Sigmoid colon (tissue), 7 donors: ENCODE measurements around the gene NPFFR1. TPM values are rescaled to one million over a fixed set of nuclear protein-coding genes. Genes with fewer than 3 reads are reported as not detected.
A peak's percentile ranks its signal among the peaks of the same experiment; 100 is the strongest.

Experiments
- DNase-seq: peaks from one replicate; pipeline ENCODE4 v3.0.0-alpha.2; 2019
- H3K27ac ChIP-seq, 4 donors: fragments of 200-600 bp; sonication (generic); one replicate each; pipeline ENCODE4 v1.5.1; 2016 to 2019; ENCODE audit warnings: mild to moderate bottlenecking in 1 of 4
- H3K27me3 ChIP-seq, 3 donors: fragments of 200-600 bp; sonication (generic); one replicate each; pipeline ENCODE4 v1.5.1; 2019; ENCODE audit warnings: mild to moderate bottlenecking in 1 of 3
- H3K36me3 ChIP-seq, 4 donors: fragments of 200-600 bp; sonication (generic); one replicate each; pipeline ENCODE4 v1.5.1; 2016 to 2019
- H3K4me1 ChIP-seq, 4 donors: fragments of 200-600 bp; sonication (generic); one replicate each; pipeline ENCODE4 v1.5.1; 2017 to 2019
- H3K4me3 ChIP-seq, 4 donors: fragments of 200-600 bp; sonication (generic); one replicate each; pipeline ENCODE4 v1.5.1; 2017 to 2019; ENCODE audit warnings: mild to moderate bottlenecking in 2 of 4, moderate library complexity in 1 of 4
- H3K9me3 ChIP-seq, 4 donors: fragments of 200-600 bp in 3 of 4; sonication (generic) in 3 of 4; one replicate each; pipeline versions ENCODE4 v1.5.1 to v1.6.1; 2013 to 2019
- EP300 ChIP-seq, 4 donors: sonication (generic); formaldehyde crosslinking; IDR thresholded peaks; one replicate each; pipeline ENCODE4 v1.6.1; 2017; ENCODE audit warnings: antibody characterized with exemption in 4 of 4
- POLR2A ChIP-seq, 2 donors: fragments of 450-650 bp; IDR thresholded peaks; one replicate each; pipeline ENCODE4 v1.6.1; 2016; ENCODE audit warnings: antibody characterized with exemption in 2 of 2, mild to moderate bottlenecking in 2 of 2, moderate library complexity in 2 of 2
- POLR2AphosphoS5 ChIP-seq, 4 donors: sonication (generic); formaldehyde crosslinking; IDR thresholded peaks; one replicate each; pipeline ENCODE4 v1.6.1; 2017; ENCODE audit warnings: antibody characterized with exemption in 4 of 4
- WGBS, 2 donors: extraction: QIAGEN DNeasy Blood & Tissue Kit; methylation state at CpG; one replicate each; pipeline ENCODE4 v1.1.7; 2013; 5-methylcytosine and 5-hydroxymethylcytosine counted together
- intact Hi-C: fragments of 100-400 bp; cut with DNase I; formaldehyde crosslinking; loops from one replicate; pipeline ENCODE4 v1.15.1; 2023
- polyA plus RNA-seq, 3 donors: library from polyadenylated mRNA; stranded (reverse); fragments of 200-250 nt; gene quantifications; one replicate each; pipeline ENCODE4 v1.2.3, GENCODE V29; 2013
- total RNA-seq, 4 donors: library from RNA; depleted of rRNA; stranded (reverse); fragments of >200 nt; gene quantifications; one replicate each; pipeline ENCODE4 v1.1.0, GENCODE V29; 2016
- TF ChIP-seq, protein P1 (sequence below), 4 experiments: fragments of 450-650 bp in 3 of 4; fragments of 200-600 bp in 1 of 4; IDR thresholded peaks; one replicate each; pipeline ENCODE4 v1.5.1; 2016 to 2019; ENCODE audit warnings: antibody characterized with exemption in 4 of 4, mild to moderate bottlenecking in 3 of 4, moderate library complexity in 2 of 4
- donor health status: healthy with polysubstance abuse.
- donor health status: Bipolar disorder and iron deficiency.
- donor health status: healthy.

Gene NPFFR1
- total and polyA plus RNA-seq, 7 donors = under 0.01 to 0.44 (median under 0.01) TPM; not detected in 4

GRCh38 chr10:70269741-70270140 is 14.1 kb downstream of the NPFFR1 start:
- Histone ChIP-seq H3K4me3 (no peak overlapping the region), H3K9me3 (no peaks in the 10 kb centered on the region), H3K27me3 (peaks cover 0 to 3% (median 0%) of the 10 kb centered on the region in 3 donors), H3K4me1 (peaks cover 0 to 5% (median 0%) of the 10 kb centered on the region in 4 donors), H3K36me3 (no peaks in the 10 kb centered on the region), H3K27ac (no peak overlapping the region)
- 97 to 99% methylated on average over 3 of the region's 3 CpGs for WGBS, 2 donors
- no peak for DNase-seq
- TF ChIP-seq POLR2AphosphoS5 (IDR thresholded peaks at IDR 0.05) (no peak), POLR2A (IDR thresholded peaks at IDR 0.05) (no peak), EP300 (IDR thresholded peaks at IDR 0.05) (no peak)
- TF ChIP-seq, protein P1, sequence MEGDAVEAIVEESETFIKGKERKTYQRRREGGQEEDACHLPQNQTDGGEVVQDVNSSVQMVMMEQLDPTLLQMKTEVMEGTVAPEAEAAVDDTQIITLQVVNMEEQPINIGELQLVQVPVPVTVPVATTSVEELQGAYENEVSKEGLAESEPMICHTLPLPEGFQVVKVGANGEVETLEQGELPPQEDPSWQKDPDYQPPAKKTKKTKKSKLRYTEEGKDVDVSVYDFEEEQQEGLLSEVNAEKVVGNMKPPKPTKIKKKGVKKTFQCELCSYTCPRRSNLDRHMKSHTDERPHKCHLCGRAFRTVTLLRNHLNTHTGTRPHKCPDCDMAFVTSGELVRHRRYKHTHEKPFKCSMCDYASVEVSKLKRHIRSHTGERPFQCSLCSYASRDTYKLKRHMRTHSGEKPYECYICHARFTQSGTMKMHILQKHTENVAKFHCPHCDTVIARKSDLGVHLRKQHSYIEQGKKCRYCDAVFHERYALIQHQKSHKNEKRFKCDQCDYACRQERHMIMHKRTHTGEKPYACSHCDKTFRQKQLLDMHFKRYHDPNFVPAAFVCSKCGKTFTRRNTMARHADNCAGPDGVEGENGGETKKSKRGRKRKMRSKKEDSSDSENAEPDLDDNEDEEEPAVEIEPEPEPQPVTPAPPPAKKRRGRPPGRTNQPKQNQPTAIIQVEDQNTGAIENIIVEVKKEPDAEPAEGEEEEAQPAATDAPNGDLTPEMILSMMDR (IDR thresholded peaks at IDR 0.05) = no peak
- intact Hi-C loops = no loop called here

DNA sequence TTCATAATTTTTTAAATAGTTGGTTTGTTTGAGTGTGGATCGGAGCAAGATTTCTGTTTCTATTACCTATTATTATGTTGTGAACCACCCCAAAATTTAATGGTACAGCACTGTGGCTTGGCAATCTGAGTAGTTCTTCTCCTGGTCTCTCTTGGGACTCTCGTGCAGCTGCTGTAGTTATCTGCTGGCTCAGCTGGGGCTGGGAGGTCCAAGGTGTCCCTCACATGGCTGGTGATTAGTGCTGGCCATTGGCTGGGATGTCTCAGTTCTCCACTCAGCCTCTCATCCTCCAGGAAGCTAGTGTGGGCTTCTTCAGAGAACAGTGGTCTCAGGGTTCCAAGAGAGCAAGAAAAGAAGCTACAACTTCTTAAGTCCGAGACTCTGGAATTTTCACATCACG is 15.4 kb downstream of the NPFFR1 start:
- peaks cover 0 to 5% (median 0%) of the 10 kb centered on the region in 4 donors for H3K4me1 ChIP-seq
- H3K4me3 ChIP-seq = no peak overlapping the region
- H3K27me3 ChIP-seq = peaks cover 0 to 3% (median 0%) of the 10 kb centered on the region in 3 donors
- TF ChIP-seq POLR2AphosphoS5 (IDR thresholded peaks at IDR 0.05) = no peak
- TF ChIP-seq, protein P1 (IDR thresholded peaks at IDR 0.05) = no peak
- no peak for TF ChIP-seq EP300 (IDR thresholded peaks at IDR 0.05)
- no peak for TF ChIP-seq POLR2A (IDR thresholded peaks at IDR 0.05)
- DNase-seq = no peak
- H3K27ac ChIP-seq = no peak overlapping the region
- H3K36me3 ChIP-seq = no peaks in the 10 kb centered on the region
- WGBS, 2 donors = 92 to 93% methylated on average over 4 of the region's 4 CpGs
- intact Hi-C loops = no loop called here
- H3K9me3 ChIP-seq = no peaks in the 10 kb centered on the region

GRCh38 chr10:70267161-70267933 is 16.5 kb downstream of the NPFFR1 start:
- no peaks in the 10 kb centered on the region for H3K36me3 ChIP-seq
- H3K9me3 ChIP-seq = no peaks in the 10 kb centered on the region
- peaks cover 0 to 3% (median 0%) of the 10 kb centered on the region in 3 donors for H3K27me3 ChIP-seq
- H3K4me1 ChIP-seq = peaks cover 0 to 5% (median 0%) of the 10 kb centered on the region in 4 donors
- H3K27ac ChIP-seq = no peak overlapping the region
- intact Hi-C loops = no loop called here
- TF ChIP-seq POLR2AphosphoS5 (IDR thresholded peaks at IDR 0.05) (peak in 1 of 4 donors; percentile 16), EP300 (IDR thresholded peaks at IDR 0.05) (no peak)
- 65 to 77% methylated on average over 9 of the region's 9 CpGs for WGBS, 2 donors
- no peak overlapping the region for H3K4me3 ChIP-seq
- DNase-seq = no peak

DNA sequence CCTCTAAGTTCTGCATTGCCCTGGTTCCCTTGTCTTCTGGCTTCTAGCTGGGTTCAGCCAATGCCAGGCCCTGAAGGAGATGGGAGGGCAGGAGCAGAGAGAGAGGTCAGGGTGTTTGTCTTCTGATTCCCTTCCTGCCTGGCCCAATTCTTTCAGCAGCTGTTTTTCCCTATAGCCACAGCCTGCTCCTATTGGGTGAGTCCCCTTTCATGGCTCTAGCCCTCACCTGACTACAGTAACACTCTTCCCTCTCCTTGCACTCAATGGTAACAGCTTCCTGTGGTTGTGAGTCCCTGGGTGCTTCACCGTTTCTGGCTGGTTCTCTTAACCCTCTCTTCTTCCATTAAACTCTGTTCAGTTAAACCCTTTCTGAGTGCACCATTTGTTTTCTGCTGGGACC is 17.1 kb downstream of the NPFFR1 start:
- DNase-seq = no peak
- H3K4me1 ChIP-seq = peaks cover 0 to 5% (median 0%) of the 10 kb centered on the region in 4 donors
- H3K36me3 ChIP-seq = no peaks in the 10 kb centered on the region
- intact Hi-C loops = no loop called here
- TF ChIP-seq POLR2AphosphoS5 (IDR thresholded peaks at IDR 0.05) (no peak), POLR2A (IDR thresholded peaks at IDR 0.05) (no peak), EP300 (IDR thresholded peaks at IDR 0.05) (no peak)
- TF ChIP-seq, protein P1 (IDR thresholded peaks at IDR 0.05) = no peak
- H3K9me3 ChIP-seq = no peaks in the 10 kb centered on the region
- peaks cover 0 to 3% (median 0%) of the 10 kb centered on the region in 3 donors for H3K27me3 ChIP-seq
- no peak overlapping the region for H3K27ac ChIP-seq
- whole genome bisulfite sequencing, 2 donors = 35 to 54% methylated on average over 1 of the region's 1 CpG
- H3K4me3 ChIP-seq = no peak overlapping the region

DNA sequence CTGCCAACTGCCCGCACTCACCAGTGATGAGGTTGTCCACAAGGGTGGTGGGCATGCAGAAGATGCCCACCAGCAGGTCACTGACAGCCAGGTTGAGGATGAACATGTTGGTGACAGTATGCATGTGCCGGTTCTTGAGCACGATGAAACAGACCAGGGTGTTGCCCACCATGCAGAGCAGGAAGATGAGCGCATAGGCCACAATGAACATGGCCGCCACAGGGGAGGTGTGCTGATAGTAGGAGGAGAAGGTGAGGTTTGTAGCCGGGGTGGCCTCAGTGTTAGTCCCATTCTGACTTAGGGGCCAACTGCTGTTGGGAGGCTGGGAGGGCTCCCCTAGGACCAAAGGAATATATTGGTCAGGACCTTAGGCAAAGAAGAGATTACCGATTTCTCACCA is 17.7 kb downstream of the NPFFR1 start:
- Histone ChIP-seq H3K4me1 (peaks cover 0 to 5% (median 0%) of the 10 kb centered on the region in 4 donors), H3K9me3 (no peaks in the 10 kb centered on the region), H3K4me3 (no peak overlapping the region), H3K36me3 (no peaks in the 10 kb centered on the region), H3K27ac (no peak overlapping the region), H3K27me3 (peaks cover 0 to 3% (median 0%) of the 10 kb centered on the region in 3 donors)
- intact Hi-C loops = no loop called here
- TF ChIP-seq POLR2AphosphoS5 (IDR thresholded peaks at IDR 0.05) (no peak), EP300 (IDR thresholded peaks at IDR 0.05) (no peak), POLR2A (IDR thresholded peaks at IDR 0.05) (no peak)
- TF ChIP-seq, protein P1 (IDR thresholded peaks at IDR 0.05) = no peak
- no peak for DNase-seq
- 96% methylated on average over 7 of the region's 7 CpGs for WGBS, 2 donors
